ENCODE data around the gene RARB.

The RARB gene

GRCh38 chr3:25423780-25424588 is 4.1 kb upstream of the RARB start:
- peak; percentile 54 for DNase-seq

DNA sequence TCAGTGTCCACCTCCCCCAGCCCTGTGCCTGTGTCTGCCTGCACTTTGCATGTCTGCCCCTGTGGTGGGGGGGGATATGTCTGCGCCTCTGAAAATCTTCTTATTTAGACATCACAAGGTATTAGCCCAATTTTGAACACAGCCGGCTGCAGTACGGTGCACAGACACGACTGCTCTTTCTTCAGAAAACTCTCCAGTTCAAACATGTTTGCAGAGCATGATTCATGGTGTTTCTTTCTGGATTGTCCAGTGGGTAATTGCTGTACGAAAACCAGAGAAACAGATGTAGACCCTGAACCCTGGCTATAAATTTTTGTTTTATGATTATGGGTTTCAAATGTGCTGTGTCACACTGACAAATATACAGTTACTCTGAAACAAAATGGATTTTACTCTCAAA is 3.4 kb upstream of the RARB start:
- DNase-seq = peak; percentile 62

DNA sequence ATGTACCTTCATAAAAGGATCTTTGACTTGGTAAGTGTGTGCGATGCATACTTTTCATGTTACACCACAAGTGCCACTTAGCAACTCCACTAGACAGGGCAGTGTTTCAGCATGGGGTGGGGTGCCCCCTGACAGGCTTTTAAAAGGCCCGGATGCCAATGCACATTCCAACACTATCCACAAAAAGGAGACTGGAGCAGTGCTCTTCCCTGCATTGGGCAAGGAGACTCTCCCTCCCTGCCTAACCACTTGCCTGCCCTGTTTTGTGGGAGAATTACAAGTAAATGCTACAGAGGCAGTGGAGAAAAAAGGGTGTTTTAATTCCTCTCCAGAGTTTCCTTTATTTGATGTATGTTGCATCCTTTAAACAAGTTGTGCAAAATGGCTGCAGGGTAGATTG is 1.7 kb upstream of the RARB start:
- DNase-seq = peak; percentile 92

GRCh38 chr3:25427155-25427554 is 908 bp upstream of the RARB start:
- DNase-seq = no peak

- DNase-seq = peak; percentile 54
Measured at GRCh38 chr3:25427563-25427941, 511 bp upstream of the RARB start.

DNA sequence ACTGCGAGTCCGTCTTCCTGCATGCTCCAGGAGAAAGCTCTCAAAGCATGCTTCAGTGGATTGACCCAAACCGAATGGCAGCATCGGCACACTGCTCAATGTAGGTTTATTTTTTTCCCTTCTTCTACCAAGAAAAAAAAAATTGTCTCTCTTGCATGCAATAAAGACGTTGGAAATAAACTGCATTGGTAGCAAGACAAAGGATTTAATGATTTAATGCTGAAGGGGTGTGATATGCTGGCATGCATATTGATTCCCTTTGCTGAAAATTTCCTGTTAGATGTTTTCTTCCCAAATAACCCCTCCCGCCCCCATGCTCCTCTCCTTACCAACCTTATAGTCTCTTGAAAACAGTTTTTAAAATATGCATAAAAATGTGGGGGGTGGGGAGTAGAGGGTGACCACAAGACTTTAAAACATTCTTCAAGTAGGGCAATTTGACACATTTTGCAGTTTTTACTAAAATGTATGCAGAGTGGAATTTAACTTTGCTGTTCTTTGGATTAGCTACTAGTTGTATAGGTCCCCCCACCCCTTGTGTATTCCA is 799 bp downstream of the RARB start:
- no peak for DNase-seq

DNA sequence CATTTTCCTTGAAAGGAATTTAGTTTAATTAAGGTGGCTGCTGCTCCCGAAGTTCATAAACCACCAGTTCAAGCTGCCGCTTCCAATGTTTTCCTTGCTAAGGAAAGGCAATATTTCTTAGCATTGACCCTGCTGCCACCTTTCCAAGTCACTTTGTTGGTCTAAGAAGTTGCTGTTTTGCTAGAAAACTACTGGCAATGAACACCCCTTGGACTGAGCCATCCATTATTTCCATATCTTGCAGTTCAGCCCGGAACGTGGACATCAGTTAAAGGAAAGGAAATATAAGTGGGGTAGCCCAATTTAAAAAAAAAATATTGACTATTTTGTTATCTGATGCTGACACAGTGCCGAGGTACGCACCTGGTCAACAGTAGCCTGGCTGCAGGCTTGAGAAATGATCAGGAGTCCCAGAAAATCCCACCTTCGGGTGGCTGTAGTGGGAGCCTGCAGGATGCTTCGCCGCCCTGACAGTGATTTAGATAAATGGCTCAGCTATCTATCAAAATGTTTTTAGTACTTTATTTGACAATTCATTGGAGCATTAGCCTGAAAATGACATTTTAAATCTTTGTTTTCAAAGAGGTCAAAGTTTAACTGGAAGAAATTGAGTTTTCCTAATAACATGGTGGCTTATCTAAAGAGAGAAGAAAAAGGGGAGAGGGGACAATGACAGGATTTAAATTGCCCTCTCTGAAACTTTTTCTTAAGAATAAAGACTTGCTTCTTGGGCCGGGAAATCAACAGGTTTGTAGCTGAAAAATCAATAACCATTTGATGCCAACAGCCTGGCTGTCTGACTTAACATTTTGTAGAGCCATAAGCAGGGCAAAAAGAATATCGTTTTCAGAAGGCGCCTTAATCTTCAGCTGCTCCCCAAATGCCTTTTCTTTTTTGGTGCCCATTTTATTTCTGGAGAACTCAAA is 1.6 kb downstream of the RARB start:
- DNase-seq = no peak

DNA sequence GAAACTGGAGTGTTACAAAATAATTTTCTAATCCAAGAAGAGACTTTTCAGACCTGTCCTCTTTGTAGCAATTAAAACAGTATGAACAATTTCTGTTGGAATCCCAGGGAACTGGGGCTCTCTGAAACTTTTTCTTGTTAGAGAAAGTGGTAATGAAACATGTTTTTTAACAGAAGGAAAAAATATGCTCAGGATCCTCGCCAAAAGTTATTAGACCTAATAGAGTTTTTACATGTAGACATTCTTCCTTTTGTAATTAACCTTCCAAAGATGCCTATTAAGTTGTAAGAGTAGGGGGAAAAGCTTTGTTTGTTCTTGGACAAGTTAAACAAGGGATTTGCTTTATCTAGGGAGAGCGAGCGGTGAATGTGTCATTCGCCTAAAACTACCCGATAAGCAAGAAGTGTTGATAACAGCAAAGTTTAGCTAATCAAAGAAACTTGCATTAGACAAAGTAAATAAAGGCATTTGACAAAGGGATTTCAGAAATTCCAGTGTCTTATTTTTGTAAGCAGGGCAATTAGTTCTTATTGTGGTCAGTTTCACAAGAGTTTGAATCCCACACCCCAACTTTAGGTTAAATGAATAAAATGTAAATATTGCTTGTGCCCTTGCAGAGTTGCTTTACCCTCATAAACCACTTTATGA is 2.3 kb downstream of the RARB start:
- no peak for DNase-seq

- no peak for DNase-seq
Measured at GRCh38 chr3:25430935-25431770, 3.1 kb downstream of the RARB start.

DNA sequence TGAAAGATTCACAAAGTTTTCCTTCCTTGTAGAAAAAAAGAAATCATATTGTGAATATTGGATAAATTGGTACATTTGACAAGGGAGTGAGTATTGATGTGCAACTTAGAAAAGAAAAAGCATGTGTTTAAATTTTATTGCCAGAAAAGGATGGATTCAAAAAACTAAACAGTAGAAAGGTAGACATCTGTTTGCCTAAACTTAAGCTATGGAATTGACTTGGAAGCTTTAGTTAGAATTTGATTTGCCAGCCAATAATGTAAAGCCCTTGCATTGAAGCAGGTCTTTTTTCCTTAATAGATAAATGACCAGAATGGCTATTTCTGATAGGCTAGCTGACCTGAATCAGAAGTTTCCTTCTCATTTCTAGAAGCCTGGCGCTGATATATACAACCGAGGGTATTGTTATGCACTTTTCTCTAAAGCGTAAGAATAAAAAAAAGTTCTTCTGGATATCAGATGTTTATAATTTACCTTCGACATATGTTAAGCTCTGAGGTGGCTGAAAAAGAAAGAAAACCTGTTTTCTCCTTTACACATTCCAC is 4.2 kb downstream of the RARB start:
- DNase-seq = no peak

DNA sequence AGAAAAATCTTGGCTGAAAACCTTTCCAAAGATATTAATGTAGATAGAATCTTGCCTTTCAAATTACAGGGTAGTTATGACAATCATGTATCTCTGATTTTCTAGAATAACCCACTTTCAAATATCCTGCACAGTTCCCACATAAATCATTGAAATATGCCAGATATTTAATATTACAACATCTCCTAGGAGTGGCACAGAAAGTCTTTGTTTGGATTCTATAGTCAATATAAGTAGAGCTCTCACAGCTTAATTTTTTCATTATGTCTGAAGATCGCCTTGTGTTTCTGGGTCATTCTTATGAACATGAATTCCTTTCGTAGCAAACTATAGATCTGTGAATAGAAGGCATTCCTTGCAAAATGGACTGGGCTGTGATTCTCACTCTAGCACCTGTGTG is 5.0 kb downstream of the RARB start:
- no peak for DNase-seq

DNA sequence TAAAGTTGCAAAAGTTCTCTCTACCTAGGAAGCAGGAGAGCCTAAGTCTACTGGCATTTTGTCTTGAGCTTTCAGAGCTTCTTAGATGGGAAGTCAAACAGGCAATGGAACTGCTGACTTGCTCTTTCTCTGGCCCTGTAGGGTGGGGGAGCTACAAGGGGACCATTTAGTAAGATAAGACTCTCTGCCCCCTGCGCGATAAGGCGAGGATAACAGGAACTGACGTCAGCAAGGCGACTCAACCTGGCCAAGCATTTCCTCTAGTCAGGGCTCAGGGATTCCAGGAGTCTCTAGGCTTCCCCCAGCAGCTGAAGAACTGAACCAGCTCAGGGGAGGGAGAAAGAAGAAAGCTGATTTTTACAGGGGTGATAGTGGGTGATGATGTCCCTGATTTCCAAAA is 5.8 kb downstream of the RARB start:
- no peak for DNase-seq

DNA sequence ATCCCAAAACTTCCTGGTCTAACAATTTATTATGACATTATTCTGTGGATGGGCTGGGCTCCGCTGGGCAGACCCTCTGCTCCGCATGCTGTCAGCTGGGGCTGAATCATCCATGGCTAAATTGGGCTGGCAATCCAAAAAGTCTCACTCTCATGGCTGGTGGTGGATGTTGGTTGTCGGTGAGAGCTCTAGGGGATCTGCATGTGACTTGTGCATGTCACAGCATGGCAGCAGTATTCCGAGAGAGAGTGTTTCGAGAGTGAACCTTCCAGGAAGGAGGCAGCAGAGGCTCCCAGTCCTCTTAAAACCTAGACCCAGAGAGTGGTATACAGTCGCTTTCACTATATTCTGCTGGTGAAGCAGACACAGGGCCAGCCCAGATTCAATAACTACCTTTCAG is 9.9 kb downstream of the RARB start:
- DNase-seq = no peak

GRCh38 chr3:25438791-25439555 is 10.9 kb downstream of the RARB start:
- DNase-seq = no peak

- no peak for DNase-seq
Measured at GRCh38 chr3:25441234-25441856, 13.3 kb downstream of the RARB start.

- DNase-seq = no peak
Measured at GRCh38 chr3:25442486-25442885, 14.4 kb downstream of the RARB start.

GRCh38 chr3:25444273-25444672 is 16.2 kb downstream of the RARB start:
- no peak for DNase-seq

GRCh38 chr3:25445731-25446130 is 17.7 kb downstream of the RARB start:
- no peak for DNase-seq

DNA sequence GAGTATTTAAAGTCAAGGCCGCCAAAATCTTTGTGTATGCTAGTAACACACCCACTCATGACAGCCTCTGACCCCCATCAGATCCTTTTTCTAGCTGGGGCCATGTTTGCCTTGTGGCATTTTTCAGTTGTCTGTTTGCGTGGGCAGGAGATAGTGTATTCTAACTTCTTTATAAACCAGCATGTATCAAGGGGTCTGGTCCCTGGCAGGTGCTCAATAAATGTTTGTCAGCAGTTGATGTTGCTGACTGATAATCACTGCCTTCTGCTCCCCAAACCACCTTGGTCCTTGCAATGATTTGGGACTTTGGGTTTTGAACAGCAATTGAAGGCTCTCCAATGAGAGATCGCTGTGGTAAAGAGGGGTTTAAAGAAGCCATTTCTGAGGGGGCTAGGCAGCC is 19.2 kb downstream of the RARB start:
- DNase-seq = no peak

- no peak for DNase-seq
Measured at GRCh38 chr3:25447925-25448324, 19.9 kb downstream of the RARB start.
